ENCODE results near the gene EIF6.

Gene EIF6

DNA sequence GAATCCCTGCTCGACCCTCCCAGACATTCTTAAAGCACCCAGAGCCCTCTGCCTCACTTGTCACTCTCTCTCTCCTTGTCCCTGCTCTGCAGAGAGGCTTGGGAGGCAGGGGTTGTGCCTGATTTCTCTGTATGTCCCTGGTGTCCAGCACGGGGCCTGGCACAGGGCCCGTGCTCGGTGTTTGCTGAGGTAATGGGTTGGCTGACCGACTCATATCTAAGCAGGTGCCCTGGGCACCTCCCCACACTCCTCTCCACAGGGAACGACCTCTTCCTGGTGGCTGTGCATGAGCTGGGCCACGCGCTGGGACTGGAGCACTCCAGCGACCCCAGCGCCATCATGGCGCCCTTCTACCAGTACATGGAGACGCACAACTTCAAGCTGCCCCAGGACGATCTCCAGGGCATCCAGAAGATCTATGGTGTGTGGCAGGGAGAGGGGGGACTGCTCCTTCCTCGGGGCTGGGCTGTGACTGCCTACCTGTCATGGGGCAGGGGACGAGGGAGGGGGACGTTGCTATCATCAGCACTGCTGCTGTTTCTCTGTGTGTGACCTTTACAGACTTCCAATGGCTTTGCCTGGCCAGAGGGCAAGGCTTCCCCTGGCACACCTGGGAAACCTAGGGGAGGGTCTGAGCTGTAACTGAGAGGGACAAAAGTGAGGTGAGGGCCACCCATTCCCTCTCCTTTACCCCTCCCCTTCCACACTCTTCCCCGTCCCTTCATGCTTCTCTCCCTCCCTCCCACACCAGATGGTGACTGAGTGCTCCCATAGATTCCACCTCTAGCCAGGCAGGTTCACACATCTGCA is 20.8 kb downstream of the EIF6 start:
- in situ Hi-C loops (cut with MboI; ENCODE audit: low sequenced_read_pairs), result loop anchor here (25.0 kb wide), 1 partner anchor 426 kb away; the partner anchor contains the start of gene NCOA6

DNA sequence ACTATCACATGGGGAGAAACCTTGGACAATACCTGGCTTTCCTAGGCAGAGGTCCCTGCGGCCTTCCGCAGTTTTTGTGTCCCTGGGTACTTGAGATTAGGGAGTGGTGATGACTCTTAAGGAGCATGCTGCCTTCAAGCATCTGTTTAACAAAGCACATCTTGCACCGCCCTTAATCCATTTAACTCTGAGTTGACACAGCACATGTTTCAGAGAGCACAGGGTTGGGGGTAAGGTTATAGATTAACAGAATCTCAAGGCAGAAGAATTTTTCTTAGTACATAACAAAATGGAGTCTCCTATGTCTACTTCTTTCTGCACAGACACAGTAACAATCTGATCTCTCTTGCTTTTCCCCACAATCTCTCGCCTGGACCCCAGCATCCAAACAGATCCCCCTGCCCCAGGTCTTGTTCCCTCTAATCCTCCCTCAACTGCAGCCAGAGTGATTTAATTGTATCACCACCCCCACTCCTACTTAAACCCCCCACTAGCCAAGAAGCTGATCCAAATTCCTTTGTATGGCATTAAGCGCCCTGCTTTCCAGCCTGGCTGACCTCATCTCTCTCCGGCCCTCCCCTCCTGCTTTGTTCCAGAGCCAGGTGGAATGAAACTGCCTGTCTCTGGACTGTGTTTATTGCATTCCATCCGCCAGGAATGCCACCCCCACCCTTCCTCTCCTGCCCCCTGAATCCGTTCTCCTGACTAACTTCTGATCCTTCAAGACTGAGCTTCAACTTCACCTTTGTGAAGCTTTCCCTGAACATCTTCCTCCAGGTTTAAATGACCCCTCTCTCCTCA is 21.6 kb downstream of the EIF6 start:
- in situ Hi-C loops (cut with MboI; ENCODE audit: low sequenced_read_pairs), result loop anchor here (25.0 kb wide), 1 partner anchor 426 kb away; the partner anchor contains the start of gene NCOA6

DNA sequence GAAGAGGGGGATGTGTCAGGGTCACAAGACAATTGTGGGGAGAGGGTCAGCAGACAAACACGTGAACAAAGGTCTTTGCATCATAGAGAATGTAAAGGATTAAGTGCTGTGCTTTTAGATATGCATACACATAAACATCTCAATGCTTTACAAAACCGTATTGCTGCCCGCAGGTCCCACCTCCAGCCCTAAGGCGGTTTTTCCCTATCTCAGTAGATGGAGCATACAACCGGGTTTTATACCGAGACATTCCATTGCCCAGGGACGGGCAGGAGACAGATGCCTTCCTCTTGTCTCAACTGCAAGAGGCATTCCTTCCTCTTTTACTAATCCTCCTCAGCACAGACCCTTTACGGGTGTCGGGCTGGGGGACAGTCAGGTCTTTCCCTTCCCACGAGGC is 22.3 kb downstream of the EIF6 start:
- in situ Hi-C loops (cut with MboI; ENCODE audit: low sequenced_read_pairs), result loop anchor here (25.0 kb wide), 1 partner anchor 425 kb away; the partner anchor contains the start of gene NCOA6

DNA sequence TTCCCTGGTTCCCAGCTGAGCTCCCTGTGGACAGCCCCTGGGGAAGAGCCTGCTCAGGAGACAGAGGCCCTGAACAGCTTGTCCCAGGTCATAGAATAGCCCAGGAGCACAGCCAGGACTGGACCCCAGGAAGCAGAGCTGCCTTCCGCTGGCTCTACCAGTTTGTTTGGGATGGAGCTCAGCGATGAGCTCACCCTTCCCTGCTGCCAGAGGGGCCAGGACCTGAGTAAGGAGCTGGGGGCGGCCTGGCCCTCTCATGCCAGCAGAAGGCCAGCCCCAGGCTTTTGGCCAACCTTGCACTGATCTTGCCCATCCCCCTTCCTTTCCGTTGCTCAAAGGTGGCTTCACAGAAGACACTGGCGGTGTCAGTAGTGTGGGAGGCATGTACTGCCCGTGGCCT is 24.1 kb downstream of the EIF6 start:
- in situ Hi-C loops (cut with MboI; ENCODE audit: low sequenced_read_pairs), result loop anchor here (25.0 kb wide), 1 partner anchor 423 kb away; the partner anchor contains the start of gene NCOA6

DNA sequence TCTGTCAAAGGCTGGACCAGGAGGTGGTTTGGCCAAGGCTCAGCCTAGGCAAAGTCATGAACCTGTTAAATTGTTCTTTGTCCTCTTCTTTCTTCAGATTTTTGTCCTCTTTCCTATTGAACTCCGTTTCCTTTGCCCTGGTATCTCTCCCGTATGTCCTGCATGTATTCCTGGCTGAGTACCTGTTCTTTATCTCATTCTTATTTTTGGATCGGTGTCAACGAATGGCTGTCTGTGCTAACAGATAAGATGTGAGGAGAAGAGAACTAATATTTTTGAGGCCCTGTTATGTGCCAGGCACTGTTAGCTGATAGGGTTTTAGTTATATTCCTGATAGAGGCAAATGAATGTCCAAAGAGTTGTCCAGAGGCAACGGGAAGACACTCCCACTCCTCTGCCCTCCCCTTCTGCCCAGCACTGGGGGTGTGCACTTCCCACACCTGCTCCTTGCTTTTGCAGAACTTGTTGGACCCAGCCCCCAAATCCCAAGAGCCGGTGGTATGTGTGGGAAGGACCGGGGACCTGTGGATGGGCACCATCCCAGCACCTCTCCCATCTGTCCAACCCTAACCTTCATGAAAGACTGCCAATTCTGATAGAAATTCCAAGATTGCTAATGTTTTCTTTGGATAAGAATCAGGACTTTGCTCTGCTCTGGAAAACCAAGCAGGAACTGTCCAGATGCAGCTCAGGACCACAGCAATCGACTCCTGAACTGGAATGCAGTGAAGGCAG is 27.2 kb downstream of the EIF6 start:
- in situ Hi-C loops (cut with MboI; ENCODE audit: low sequenced_read_pairs), result loop anchor here (25.0 kb wide), 1 partner anchor 420 kb away; the partner anchor contains the start of gene NCOA6

DNA sequence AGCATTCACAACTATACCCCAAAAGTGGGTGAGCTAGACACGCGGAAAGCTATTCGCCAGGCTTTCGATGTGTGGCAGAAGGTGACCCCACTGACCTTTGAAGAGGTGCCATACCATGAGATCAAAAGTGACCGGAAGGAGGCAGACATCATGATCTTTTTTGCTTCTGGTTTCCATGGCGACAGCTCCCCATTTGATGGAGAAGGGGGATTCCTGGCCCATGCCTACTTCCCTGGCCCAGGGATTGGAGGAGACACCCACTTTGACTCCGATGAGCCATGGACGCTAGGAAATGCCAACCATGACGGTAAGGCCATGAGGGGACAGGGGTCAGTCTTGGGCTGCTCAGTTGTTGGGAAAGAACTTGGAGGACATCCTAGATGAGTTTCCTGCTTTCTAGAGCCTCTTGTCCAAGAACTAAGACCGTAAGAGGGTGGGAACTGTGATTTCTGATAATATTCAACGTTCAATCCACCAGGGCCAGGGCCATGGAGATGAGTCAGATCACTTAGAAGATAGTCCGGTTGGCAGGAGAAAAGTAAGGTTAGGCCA is 30.0 kb downstream of the EIF6 start:
- in situ Hi-C loops (cut with MboI; ENCODE audit: low sequenced_read_pairs), result loop anchor here (25.0 kb wide), 1 partner anchor 417 kb away; the partner anchor contains the start of gene NCOA6

DNA sequence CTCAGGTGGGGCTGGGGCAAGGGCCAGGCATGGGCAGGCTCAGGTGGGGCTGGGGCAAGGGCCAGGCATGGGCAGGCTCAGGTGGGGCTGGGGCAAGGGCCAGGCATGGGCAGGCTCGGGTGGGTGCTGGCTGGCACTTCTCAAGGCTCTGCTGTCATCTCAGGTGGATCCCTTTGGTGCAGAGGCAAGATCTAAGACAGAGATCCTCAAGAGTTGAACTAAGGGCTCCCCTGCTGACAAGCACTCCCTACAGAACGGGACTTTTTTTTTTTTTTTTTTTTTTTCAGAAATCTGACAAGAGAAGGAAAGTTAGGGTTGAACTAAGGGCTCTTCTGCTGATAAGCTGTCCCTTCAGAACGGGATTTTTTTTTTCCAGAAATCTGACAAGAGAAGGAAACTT is 31.6 kb downstream of the EIF6 start:
- in situ Hi-C loops (cut with MboI; ENCODE audit: low sequenced_read_pairs), result loop anchor here (25.0 kb wide), 1 partner anchor 416 kb away; the partner anchor contains the start of gene NCOA6

DNA sequence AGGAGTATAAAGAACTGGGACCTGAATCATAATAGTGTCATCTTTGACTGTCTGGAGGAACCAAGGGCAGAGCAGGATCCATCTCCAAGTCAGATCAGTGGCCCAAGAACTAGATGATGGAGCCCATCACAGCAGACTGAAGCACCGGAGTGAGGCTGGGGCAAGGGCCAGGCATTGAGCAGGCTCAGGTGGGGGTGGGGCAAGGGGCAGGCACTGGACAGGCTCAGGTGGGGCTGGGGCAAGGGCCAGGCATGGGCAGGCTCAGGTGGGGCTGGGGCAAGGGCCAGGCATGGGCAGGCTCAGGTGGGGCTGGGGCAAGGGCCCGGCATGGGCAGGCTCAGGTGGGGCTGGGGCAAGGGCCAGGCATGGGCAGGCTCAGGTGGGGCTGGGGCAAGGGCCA is 32.0 kb downstream of the EIF6 start:
- in situ Hi-C loops (cut with MboI; ENCODE audit: low sequenced_read_pairs), result loop anchor here (25.0 kb wide), 1 partner anchor 415 kb away; the partner anchor contains the start of gene NCOA6

DNA sequence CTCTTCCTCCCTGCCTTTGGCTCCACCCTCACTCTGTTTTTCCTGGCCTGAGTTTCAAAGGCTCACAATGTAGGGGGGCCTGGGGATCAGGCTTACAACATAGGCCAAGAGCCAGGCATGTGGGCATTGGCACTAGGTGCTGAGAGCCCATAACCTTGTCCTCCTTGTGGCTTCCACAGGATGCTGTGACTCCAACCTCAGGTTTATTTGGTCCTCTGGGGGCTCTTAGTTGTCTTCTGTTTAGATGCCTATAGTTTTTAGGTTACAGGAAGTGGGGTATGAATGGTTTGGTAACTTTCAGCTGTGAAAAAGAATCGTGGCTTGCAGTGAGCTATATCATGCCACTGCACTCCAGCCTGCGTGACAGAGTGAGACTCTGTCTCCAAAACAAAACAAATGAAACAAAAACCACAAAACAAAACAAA is 32.5 kb downstream of the EIF6 start:
- in situ Hi-C loops (cut with MboI; ENCODE audit: low sequenced_read_pairs), result loop anchor here (25.0 kb wide), 1 partner anchor 415 kb away; the partner anchor contains the start of gene NCOA6

DNA sequence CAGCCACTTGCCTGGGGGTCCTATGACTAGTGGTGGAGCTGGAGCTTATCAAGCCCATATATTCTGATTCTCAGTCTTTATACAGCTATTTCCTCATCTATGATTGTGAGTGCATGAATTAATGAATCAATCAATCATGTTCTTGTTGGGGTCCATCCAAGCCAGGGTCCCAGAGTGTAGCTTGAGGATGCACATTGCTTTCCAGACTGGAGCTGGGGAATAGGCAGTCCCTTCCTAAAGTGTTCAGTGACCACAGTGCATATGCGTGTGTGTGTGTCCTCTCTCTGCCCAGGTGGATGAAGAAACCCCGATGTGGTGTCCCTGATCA is 33.0 kb downstream of the EIF6 start:
- in situ Hi-C loops (cut with MboI; ENCODE audit: low sequenced_read_pairs), result loop anchor here (25.0 kb wide), 1 partner anchor 414 kb away; the partner anchor contains the start of gene NCOA6

DNA sequence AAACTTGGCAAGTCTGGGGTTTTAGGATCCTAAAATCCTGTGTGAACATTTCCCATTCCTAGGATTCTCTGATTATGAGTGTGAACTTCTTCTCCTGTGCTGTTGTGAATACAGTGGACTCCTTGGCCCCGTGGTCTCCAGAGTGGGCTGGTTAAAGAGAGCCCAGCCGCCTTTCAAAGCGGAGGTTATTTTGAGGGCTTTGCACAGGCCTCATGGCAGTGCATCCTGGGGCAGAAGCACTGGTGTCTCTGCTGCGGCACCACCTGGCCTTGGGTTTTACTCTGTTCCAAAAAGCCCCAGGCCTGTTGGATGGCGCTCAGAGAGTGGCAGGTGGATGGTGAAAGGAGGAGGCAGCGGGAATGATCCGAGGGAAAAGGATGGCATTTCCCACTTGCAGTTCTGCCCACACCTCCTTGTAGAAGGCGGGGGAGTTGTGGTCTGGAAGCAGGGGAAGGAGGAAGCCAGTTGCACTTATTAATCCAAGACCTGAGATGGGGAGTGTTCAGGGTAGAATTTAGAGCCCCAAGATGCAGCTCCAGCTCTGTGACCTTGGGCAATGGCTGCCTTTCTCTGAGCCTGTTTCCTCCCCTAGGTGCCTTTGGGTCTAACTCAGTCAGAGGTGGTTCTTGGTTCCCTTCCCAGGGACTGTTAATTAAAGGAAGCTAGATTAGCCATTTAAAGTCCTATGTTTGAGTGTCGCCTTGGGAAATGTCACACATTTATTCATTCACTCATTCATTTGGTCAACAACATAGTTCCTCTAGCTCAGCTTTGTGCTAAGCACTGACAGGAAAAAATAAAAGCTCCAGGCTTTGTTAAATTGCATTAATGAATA is 35.7 kb downstream of the EIF6 start:
- in situ Hi-C loops (cut with MboI; ENCODE audit: low sequenced_read_pairs), result no loop called here

DNA sequence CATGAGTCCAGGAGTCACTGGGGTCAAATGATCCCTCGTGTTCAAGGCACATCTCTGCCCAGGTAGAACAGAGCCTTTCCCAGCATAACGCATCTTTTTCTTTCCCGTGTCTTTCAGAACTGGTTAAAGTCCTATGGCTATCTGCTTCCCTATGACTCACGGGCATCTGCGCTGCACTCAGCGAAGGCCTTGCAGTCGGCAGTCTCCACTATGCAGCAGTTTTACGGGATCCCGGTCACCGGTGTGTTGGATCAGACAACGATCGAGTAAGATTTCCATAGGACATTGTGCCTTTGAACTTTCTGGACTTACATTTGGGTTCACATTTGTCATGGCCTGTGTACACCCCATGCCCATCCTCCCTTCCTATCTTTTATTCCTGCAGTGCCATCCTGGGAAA is 37.8 kb downstream of the EIF6 start:
- in situ Hi-C loops (cut with MboI; ENCODE audit: low sequenced_read_pairs), result no loop called here

DNA sequence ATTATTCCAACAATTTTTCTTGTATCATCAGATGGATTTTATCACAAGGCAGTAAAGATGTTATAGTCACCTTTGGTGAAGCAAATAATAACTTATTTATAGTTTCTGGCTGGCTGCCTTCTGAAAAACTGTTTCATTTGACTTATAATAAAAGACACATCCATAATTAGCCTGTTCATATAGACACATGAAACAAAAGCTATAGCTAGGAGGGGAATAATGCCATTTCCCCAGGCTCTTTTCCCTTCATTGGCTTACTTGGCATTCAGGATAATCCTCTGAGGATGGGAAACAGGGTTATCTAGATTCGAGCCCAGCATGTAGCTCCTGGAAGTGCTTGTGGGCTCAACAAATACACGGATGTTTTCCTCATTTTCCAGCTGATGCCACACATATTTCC is 40.6 kb downstream of the EIF6 start:
- in situ Hi-C loops (cut with MboI; ENCODE audit: low sequenced_read_pairs), result no loop called here

DNA sequence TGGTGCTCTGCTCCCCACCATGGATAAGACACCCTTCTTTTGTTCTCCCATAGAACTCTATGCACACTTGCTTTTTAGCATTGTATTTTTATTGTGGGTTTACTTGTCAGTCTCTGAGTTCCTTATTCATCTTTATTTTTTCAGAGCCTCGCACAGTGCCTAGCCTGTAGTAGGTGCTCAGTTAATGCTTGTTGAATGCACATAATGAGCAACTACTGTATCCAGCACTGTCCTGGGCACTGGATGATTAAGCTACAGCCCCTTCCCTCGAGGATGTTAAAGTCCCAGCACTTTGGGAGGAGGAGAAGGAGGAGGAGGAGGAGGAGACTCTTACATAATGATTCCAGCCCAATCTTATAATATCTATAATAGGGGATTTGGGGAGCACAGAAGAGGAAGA is 41.3 kb downstream of the EIF6 start:
- in situ Hi-C loops (cut with MboI; ENCODE audit: low sequenced_read_pairs), result no loop called here

DNA sequence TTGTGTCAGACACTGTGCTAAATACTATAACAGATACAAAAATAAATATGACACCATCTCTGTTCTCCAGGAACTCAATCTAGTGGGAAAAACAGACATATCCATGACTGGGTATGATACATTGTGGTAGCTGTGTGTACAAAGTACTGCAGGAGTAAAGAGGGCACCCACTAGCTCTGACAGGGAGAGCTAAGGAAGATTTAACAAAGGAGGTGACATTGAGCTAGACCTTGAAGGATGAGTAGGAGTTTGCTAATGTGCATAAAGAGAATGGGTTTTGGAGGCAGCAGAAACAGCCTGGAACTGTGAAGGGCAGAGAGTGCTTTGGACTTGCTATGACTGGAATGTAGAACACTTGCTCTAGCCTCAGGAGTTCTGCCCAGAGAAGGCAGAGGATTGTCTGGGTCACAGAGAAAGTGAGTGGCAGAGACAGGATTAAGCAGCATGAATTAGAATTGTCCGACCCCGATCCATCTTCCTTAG is 43.7 kb downstream of the EIF6 start:
- in situ Hi-C loops (cut with MboI; ENCODE audit: low sequenced_read_pairs), result no loop called here

DNA sequence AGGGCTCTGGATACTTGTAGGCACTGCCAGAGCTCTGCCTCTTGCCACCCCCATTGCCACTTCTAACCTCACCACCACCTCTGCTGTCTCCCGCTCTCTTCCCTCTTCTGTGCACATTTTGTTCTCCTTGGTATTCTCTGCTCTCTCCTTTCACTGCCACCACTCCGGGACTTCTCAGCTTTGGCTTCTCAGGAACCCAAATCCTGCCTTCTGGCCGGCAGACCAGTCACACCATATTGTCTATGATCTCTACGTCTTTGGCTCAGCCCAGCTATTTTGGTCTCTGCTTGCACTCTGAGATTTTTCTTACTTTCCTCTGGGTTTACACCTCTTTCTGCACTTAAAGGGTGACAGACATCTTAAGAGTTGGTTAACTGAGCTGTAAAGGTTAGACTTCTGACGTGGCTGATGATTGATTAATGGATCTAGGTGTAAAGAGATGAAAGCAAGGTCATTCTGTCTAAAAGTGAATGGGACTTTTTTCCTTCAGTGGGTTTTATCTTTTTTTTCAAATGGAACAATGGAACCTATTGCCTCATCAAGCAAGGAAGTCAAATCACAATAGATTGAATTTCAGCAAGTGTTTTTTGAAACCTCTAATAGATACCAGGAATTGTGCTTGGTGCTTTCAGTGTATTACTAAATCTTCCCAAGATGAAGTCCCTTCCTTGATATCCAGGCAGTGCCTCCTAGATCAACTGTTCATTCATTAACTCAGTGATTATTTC is 44.3 kb downstream of the EIF6 start:
- in situ Hi-C loops (cut with MboI; ENCODE audit: low sequenced_read_pairs), result no loop called here

DNA sequence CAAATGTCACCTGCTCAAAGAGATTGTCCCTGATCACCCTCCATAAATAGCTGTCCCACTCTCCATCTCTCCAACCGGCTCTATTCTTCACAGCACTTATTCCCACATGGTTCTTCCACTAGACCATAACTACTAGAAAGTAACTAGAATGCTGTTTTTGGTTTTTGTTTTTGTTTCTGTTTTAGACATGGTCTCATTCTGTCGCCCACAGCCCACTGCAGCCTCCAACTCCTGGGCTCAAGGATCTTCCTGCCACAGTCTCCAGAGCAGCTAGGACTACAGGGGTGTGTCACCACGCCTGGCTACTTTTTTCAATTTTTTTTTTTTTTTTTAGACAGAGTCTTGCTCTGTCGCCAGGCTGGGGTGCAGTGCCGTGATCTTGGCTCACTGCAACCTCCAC is 45.8 kb downstream of the EIF6 start:
- in situ Hi-C loops (cut with MboI; ENCODE audit: low sequenced_read_pairs), result no loop called here

DNA sequence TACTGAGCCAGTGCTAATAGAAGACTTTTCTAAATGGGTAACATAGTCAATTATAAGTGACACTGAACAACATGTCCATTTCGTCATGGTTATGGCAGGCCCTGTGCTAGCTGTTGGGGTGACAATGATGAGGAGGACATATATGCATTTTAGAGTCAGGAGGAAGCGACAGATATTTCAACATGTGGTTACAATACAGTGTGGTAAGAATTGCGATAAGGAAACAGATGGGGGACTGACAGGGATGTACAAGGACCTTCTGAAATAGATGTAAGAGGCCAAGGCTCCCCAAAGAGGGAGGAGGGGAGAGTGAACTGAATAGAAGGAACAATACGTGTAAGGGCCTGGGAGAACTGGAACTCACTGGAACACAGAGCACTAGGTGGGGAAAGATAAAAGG is 46.4 kb downstream of the EIF6 start:
- in situ Hi-C loops (cut with MboI; ENCODE audit: low sequenced_read_pairs), result no loop called here

DNA sequence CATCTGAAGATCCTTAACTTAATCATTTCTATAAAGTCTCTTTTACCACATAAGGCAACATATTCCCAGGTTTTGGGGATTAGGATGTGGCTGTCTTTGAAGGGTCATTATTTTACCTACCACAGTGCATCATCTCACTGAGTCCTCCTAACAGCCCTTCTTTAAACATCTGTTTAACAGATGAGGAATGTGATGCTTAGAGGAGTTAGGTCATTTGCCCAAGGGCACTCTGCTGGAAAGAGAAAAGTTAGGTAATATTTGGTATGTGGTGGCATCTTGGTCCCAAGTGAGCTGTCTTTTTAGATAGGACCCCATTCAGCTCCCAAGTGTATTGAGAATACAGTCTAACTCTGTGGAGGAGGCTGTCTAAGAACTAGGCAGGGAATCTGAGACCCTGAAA is 47.1 kb downstream of the EIF6 start:
- in situ Hi-C loops (cut with MboI; ENCODE audit: low sequenced_read_pairs), result no loop called here

All from HL-60/S4 treated with phorbol 12-myristate 13-acetate at 8.2 ng/mL for 4 days and 3 days (cell line).